CD4-positive, alpha-beta memory T cell (primary cell): ENCODE measurements around the gene ENG. TPM values are rescaled to one million over a fixed set of nuclear protein-coding genes. Genes with fewer than 3 reads are reported as not detected.
A peak's percentile ranks its signal among the peaks of the same experiment; 100 is the strongest.

Experiments
- CTCF ChIA-PET: fragments of 350-600 bp; sonication (Branson Sonifier 250); formaldehyde crosslinking; loops from one replicate; lab custom pipeline; 2021; ENCODE audit warnings: inconsistent platforms; ENCODE audit not compliant: partially characterized antibody; lab: Charles Lee
- POLR2A ChIA-PET: fragments of 350-600 bp; sonication (Branson Sonifier 250); formaldehyde crosslinking; loops from one replicate; lab custom pipeline; 2021; ENCODE audit not compliant: partially characterized antibody; lab: Charles Lee
- DNase-seq, 5 donors: peaks; one replicate each; pipeline versions ENCODE4 v3.0.0 to v3.0.0-alpha.2; 2020 to 2022; ENCODE audit warnings: mixed read lengths in 1 of 5
- H3K27ac ChIP-seq: one replicate; pipeline ENCODE4 v1.7.0; 2013; ENCODE audit warnings: low read depth, low read length
- H3K27me3 ChIP-seq: 2 replicates; pipeline ENCODE4 v1.7.0; 2013; ENCODE audit warnings: mild to moderate bottlenecking, low read length, moderate library complexity; ENCODE audit not compliant: insufficient read depth
- H3K36me3 ChIP-seq: 2 replicates; pipeline ENCODE4 v1.7.0; 2013; ENCODE audit warnings: mild to moderate bottlenecking, low read length, moderate library complexity; ENCODE audit not compliant: insufficient read depth
- H3K4me1 ChIP-seq: 2 replicates; pipeline ENCODE4 v1.7.0; 2013; ENCODE audit warnings: mild to moderate bottlenecking, low read length, moderate library complexity; ENCODE audit not compliant: insufficient read depth
- H3K4me3 ChIP-seq, 2 donors: one replicate each; pipeline ENCODE4 v1.7.0; 2013; ENCODE audit warnings: low read length in 2 of 2, mild to moderate bottlenecking in 1 of 2
- H3K9me3 ChIP-seq, 2 donors: one replicate each; pipeline ENCODE4 v1.7.0; 2013; ENCODE audit warnings: low read length in 2 of 2, control low read depth in 1 of 2; ENCODE audit not compliant: control insufficient read depth in 1 of 2
- H3K27ac Mint-ChIP-seq, 7 donors: one replicate each; pipeline ENCODE4 v1.8.0; 2020 to 2021; ENCODE audit warnings: mixed read lengths in 7 of 7, mild to moderate bottlenecking in 6 of 7, inconsistent platforms in 3 of 7, moderate library complexity in 3 of 7
- H3K27me3 Mint-ChIP-seq, 2 donors: one replicate each; pipeline ENCODE4 v1.8.0; 2020 to 2021; ENCODE audit warnings: mixed read lengths in 2 of 2
- H3K36me3 Mint-ChIP-seq, 2 donors: one replicate each; pipeline ENCODE4 v1.8.0; 2020 to 2021; ENCODE audit warnings: mixed read lengths in 2 of 2, inconsistent platforms in 1 of 2, mild to moderate bottlenecking in 1 of 2
- H3K4me1 Mint-ChIP-seq, 4 donors: one replicate each; pipeline ENCODE4 v1.8.0; 2020 to 2021; ENCODE audit warnings: mixed read lengths in 4 of 4, mild to moderate bottlenecking in 1 of 4
- H3K4me3 Mint-ChIP-seq, 8 donors: one replicate each; pipeline ENCODE4 v1.8.0; 2020 to 2021; ENCODE audit warnings: mixed read lengths in 8 of 8, mild to moderate bottlenecking in 7 of 8, moderate library complexity in 6 of 8, inconsistent platforms in 3 of 8
- H3K9me3 Mint-ChIP-seq, 8 donors: one replicate each; pipeline ENCODE4 v1.8.0; 2020 to 2021; ENCODE audit warnings: mixed read lengths in 8 of 8, mild to moderate bottlenecking in 5 of 8, inconsistent platforms in 3 of 8, moderate library complexity in 1 of 8
- intact Hi-C: fragments of 100-400 bp; cut with micrococcal nuclease; formaldehyde crosslinking; loops from one replicate; pipeline ENCODE4 v1.15.1; 2023
- polyA plus RNA-seq, 2 donors: library from polyadenylated mRNA; unstranded; fragments of 300-500 nt; fragmentation: Illumina TruSeq; gene quantifications; one replicate each; pipeline ENCODE4 v1.2.3, GENCODE V29; 2021
- total RNA-seq, 2 experiments: library from RNA; stranded (reverse); gene quantifications; one replicate each; pipeline ENCODE4 v1.2.3, GENCODE V29; 2021

ENG gene
- total and polyA plus RNA-seq, 4 experiments from 2014 or later: 2.0 to 13.8 (median 8.9) TPM

GRCh38 chr9:127833555-127833954, 20.9 kb downstream of the ENG start:
- Histone ChIP-seq H3K9me3 (no peaks in the 10 kb centered on the region), H3K4me1 (peaks cover 3% of the 10 kb centered on the region), H3K27ac (no peak overlapping the region), H3K4me3 (no peak overlapping the region), H3K27me3 (no peaks in the 10 kb centered on the region), H3K36me3 (no peaks in the 10 kb centered on the region)
- no peak overlapping the region for H3K4me3 Mint-ChIP-seq
- peaks cover 3 to 5% (median 4%) of the 10 kb centered on the region in 4 donors for H3K4me1 Mint-ChIP-seq
- H3K36me3 Mint-ChIP-seq: no peaks in the 10 kb centered on the region
- H3K9me3 Mint-ChIP-seq: no peaks in the 10 kb centered on the region
- intact Hi-C loops: no loop called here
- H3K27me3 Mint-ChIP-seq: no peaks in the 10 kb centered on the region
- ChIA-PET POLR2A (no interaction called here), CTCF (interaction anchor here (0.8 kb wide), 1 partner anchor 88 kb away, joined by 3 read pairs; no protein-coding TSS in a partner anchor)
- no peak for DNase-seq
- H3K27ac Mint-ChIP-seq: peak overlapping the region in 1 of 7 donors; percentile 35

- H3K4me3 Mint-ChIP-seq: peak overlapping the region in 2 of 8 donors; percentile 38 to 60
- CTCF ChIA-PET: no interaction called here
- POLR2A ChIA-PET: no interaction called here
Observed at GRCh38 chr9:127832248-127832647, 22.2 kb downstream of the ENG start.

GRCh38 chr9:127829205-127829906, 25.1 kb downstream of the ENG start:
- peaks cover 3 to 5% (median 4%) of the 10 kb centered on the region in 4 donors for H3K4me1 Mint-ChIP-seq
- Histone ChIP-seq H3K9me3 (no peaks in the 10 kb centered on the region), H3K4me1 (peaks cover 3% of the 10 kb centered on the region), H3K36me3 (no peaks in the 10 kb centered on the region), H3K27me3 (no peaks in the 10 kb centered on the region), H3K27ac (no peak overlapping the region), H3K4me3 (no peak overlapping the region)
- intact Hi-C loops: no loop called here
- H3K4me3 Mint-ChIP-seq: no peak overlapping the region
- peaks cover 0 to 2% of the 10 kb centered on the region in 2 donors for H3K36me3 Mint-ChIP-seq
- H3K27ac Mint-ChIP-seq: peak overlapping the region in 3 of 7 donors; percentile 36 to 57 (median 55)
- CTCF ChIA-PET: no interaction called here
- H3K9me3 Mint-ChIP-seq: no peaks in the 10 kb centered on the region
- DNase-seq: no peak
- no peaks in the 10 kb centered on the region for H3K27me3 Mint-ChIP-seq
- POLR2A ChIA-PET: no interaction called here

More at GRCh38 chr9:127832248-127832647, 22.2 kb downstream of the ENG start:
- Mint-ChIP-seq H3K9me3 (no peaks in the 10 kb centered on the region), H3K4me1 (peaks cover 3 to 5% (median 4%) of the 10 kb centered on the region in 4 donors), H3K36me3 (no peaks in the 10 kb centered on the region), H3K27me3 (no peaks in the 10 kb centered on the region), H3K27ac (peak overlapping the region in 3 of 7 donors; percentile 77 to 93 (median 86))
- Histone ChIP-seq H3K9me3 (no peaks in the 10 kb centered on the region), H3K4me1 (peaks cover 3% of the 10 kb centered on the region), H3K36me3 (no peaks in the 10 kb centered on the region), H3K27me3 (no peaks in the 10 kb centered on the region), H3K4me3 (no peak overlapping the region), H3K27ac (no peak overlapping the region)
- intact Hi-C loops: no loop called here
- no peak for DNase-seq

- H3K27ac Mint-ChIP-seq: peak overlapping the region in 1 of 7 donors; percentile 42
- ChIA-PET CTCF (no interaction called here), POLR2A (no interaction called here)
- no peaks in the 10 kb centered on the region for H3K9me3 ChIP-seq
- H3K27ac ChIP-seq: no peak overlapping the region
- peaks cover 3 to 5% (median 4%) of the 10 kb centered on the region in 4 donors for H3K4me1 Mint-ChIP-seq
- intact Hi-C loops: no loop called here
- peaks cover 0 to 6% of the 10 kb centered on the region in 2 donors for H3K36me3 Mint-ChIP-seq
- peaks cover 3% of the 10 kb centered on the region for H3K4me1 ChIP-seq
- no peaks in the 10 kb centered on the region for H3K36me3 ChIP-seq
- H3K9me3 Mint-ChIP-seq: no peaks in the 10 kb centered on the region
- no peaks in the 10 kb centered on the region for H3K27me3 ChIP-seq
- DNase-seq: no peak
- no peaks in the 10 kb centered on the region for H3K27me3 Mint-ChIP-seq
- no peak overlapping the region for H3K4me3 ChIP-seq
- H3K4me3 Mint-ChIP-seq: no peak overlapping the region
Observed at GRCh38 chr9:127828262-127829031, 26.0 kb downstream of the ENG start.

GRCh38 chr9:127826253-127826913, 28.1 kb downstream of the ENG start:
- intact Hi-C loops: no loop called here
- Histone ChIP-seq H3K27ac (no peak overlapping the region), H3K4me1 (no peaks in the 10 kb centered on the region), H3K4me3 (no peak overlapping the region), H3K27me3 (no peaks in the 10 kb centered on the region), H3K36me3 (no peaks in the 10 kb centered on the region), H3K9me3 (no peaks in the 10 kb centered on the region)
- no peak for DNase-seq
- POLR2A ChIA-PET: interaction anchor here (0.9 kb wide), 1 partner anchor 43 kb away, joined by 3 read pairs; no protein-coding TSS in a partner anchor
- H3K4me3 Mint-ChIP-seq: no peak overlapping the region
- peaks cover 0 to 6% of the 10 kb centered on the region in 2 donors for H3K36me3 Mint-ChIP-seq
- H3K27ac Mint-ChIP-seq: peak overlapping the region in 4 of 7 donors; percentile 11 to 71 (median 42)
- CTCF ChIA-PET: no interaction called here
- no peaks in the 10 kb centered on the region for H3K4me1 Mint-ChIP-seq
- H3K27me3 Mint-ChIP-seq: no peaks in the 10 kb centered on the region
- H3K9me3 Mint-ChIP-seq: no peaks in the 10 kb centered on the region

- Histone ChIP-seq H3K27me3 (no peaks in the 10 kb centered on the region), H3K36me3 (no peaks in the 10 kb centered on the region), H3K9me3 (no peaks in the 10 kb centered on the region), H3K4me1 (no peaks in the 10 kb centered on the region), H3K4me3 (no peak overlapping the region), H3K27ac (no peak overlapping the region)
- H3K36me3 Mint-ChIP-seq: peaks cover 0 to 9% of the 10 kb centered on the region in 2 donors
- CTCF ChIA-PET: interaction anchor here (1.1 kb wide), 2 partner anchors 44 to 96 kb away, joined by 3 read pairs; no protein-coding TSS in a partner anchor
- H3K4me1 Mint-ChIP-seq: peaks cover 0 to 2% (median 0%) of the 10 kb centered on the region in 4 donors
- no peak for DNase-seq
- no peaks in the 10 kb centered on the region for H3K27me3 Mint-ChIP-seq
- peak overlapping the region in 1 of 7 donors; percentile 71 for H3K27ac Mint-ChIP-seq
- intact Hi-C loops: no loop called here
- H3K9me3 Mint-ChIP-seq: no peaks in the 10 kb centered on the region
- H3K4me3 Mint-ChIP-seq: no peak overlapping the region
- POLR2A ChIA-PET: no interaction called here
Observed at GRCh38 chr9:127825319-127826051, 29.0 kb downstream of the ENG start.
